K562 (cell line): ENCODE results near the gene MIEN1. TPM values are rescaled to one million over a fixed set of nuclear protein-coding genes. Genes with fewer than 3 reads are reported as not detected.

ENCODE experiments used
- BMI1 ChIP-seq: fragments of 150-350 bp; IDR thresholded peaks from 2 replicates; pipeline ENCODE4 v1.6.1; 2014; ENCODE audit warnings: low read length
- CEBPB ChIP-seq: fragments of 450-650 bp; IDR thresholded peaks from 2 replicates; pipeline ENCODE4 v1.6.1; 2016; ENCODE audit warnings: missing genetic modification characterization, missing compliant biosample characterization
- CXXC5 ChIP-seq: fragments of 250-450 bp; sonication (Bioruptor Pico); IDR thresholded peaks from 2 replicates; pipeline ENCODE4 v1.8.0; 2022; ENCODE audit warnings: inconsistent platforms, mild to moderate bottlenecking, moderate library complexity
- FOSL1 ChIP-seq: fragments of 200-800 bp; sonication (Bioruptor generic); conservative IDR thresholded peaks from 2 replicates; pipeline ENCODE4 v1.6.1; 2016; ENCODE audit warnings: missing genetic modification characterization, missing compliant biosample characterization
- PML ChIP-seq: IDR thresholded peaks from 2 replicates; pipeline ENCODE4 v1.6.1; 2012; ENCODE audit warnings: low read length, inconsistent platforms
- PURB ChIP-seq: sonication (generic); formaldehyde crosslinking; IDR thresholded peaks from 2 replicates; pipeline ENCODE4 v1.9.0; 2021; ENCODE audit warnings: low read depth, mild to moderate bottlenecking, missing genetic modification reagents
- RAD21 ChIP-seq, 2 experiments: fragments of 250-450 bp in 1 of 2; fragments of 450-650 bp in 1 of 2; sonication (Bioruptor Pico) in 1 of 2; formaldehyde crosslinking in 1 of 2; IDR thresholded peaks in 1 of 2; conservative IDR thresholded peaks in 1 of 2; 2 replicates each; pipeline versions ENCODE4 v1.4.0 to v1.8.0; 2020 to 2022; ENCODE audit warnings: mild to moderate bottlenecking in 2 of 2, moderate library complexity in 1 of 2
- SIRT6 ChIP-seq: IDR thresholded peaks from one replicate; pipeline ENCODE4 v1.6.1; 2012; ENCODE audit warnings: low read depth, mild to moderate bottlenecking, control low read depth, inconsistent platforms, low read length, moderate library complexity
- TAL1 ChIP-seq: fragments of 450-650 bp; IDR thresholded peaks from 2 replicates; pipeline ENCODE4 v1.6.1; 2016; ENCODE audit warnings: mild to moderate bottlenecking
- ZNF133 ChIP-seq: fragments of 250-450 bp; sonication (Bioruptor Pico); IDR thresholded peaks from 2 replicates; pipeline ENCODE4 v1.4.0; 2020; ENCODE audit warnings: mild to moderate bottlenecking
- ZNF175 ChIP-seq: fragments of 200-800 bp; sonication (Bioruptor generic); IDR thresholded peaks from 2 replicates; pipeline ENCODE4 v1.6.1; 2016; ENCODE audit warnings: low read depth, mild to moderate bottlenecking, missing genetic modification characterization, missing compliant biosample characterization
- polyA plus RNA-seq, 8 experiments: library from polyadenylated mRNA; depleted of rRNA in 4 of 8; stranded (reverse) in 5 of 8; unstranded in 3 of 8; fragments of >200 nt; fragmentation: Nextera tagmentation in 2 of 8; fragmentation: Illumina TruSeq in 1 of 8; extraction: Ambion mirVana in 2 of 8; extraction: Trizol in 1 of 8; gene quantifications; 2 replicates each; pipeline versions ENCODE4 v1.2.1 to v1.2.3, GENCODE V29; 2011 to 2014; ENCODE audit warnings: inconsistent platforms in 1 of 8, missing spikeins in 1 of 8
- total RNA-seq, 7 experiments: library from RNA; depleted of rRNA in 6 of 7; stranded (reverse); fragments of >200 nt in 6 of 7; fragmentation: Illumina TruSeq in 2 of 7; extraction: Trizol in 2 of 7; gene quantifications; 2 replicates each; pipeline versions ENCODE4 v1.2.1 to v1.2.3, GENCODE V29; 2011 to 2021; ENCODE audit warnings: low replicate concordance in 1 of 7
- TF ChIP-seq, protein P1 (sequence below): fragments of 450-650 bp; IDR thresholded peaks from 2 replicates; pipeline ENCODE4 v1.7.0; 2016; ENCODE audit warnings: borderline replicate concordance
- TF ChIP-seq, protein P2 (sequence below): fragments of 250-450 bp; sonication (Bioruptor Pico); IDR thresholded peaks from 2 replicates; pipeline ENCODE4 v1.8.0; 2022; ENCODE audit warnings: moderate library complexity, mild to moderate bottlenecking, inconsistent platforms
- TF ChIP-seq, protein P3 (sequence below): fragments of 450-650 bp; conservative IDR thresholded peaks from 2 replicates; pipeline ENCODE4 v1.6.1; 2016; ENCODE audit warnings: missing genetic modification characterization, low read depth, mild to moderate bottlenecking, missing compliant biosample characterization, moderate library complexity
- TF ChIP-seq, protein P4 (sequence below): sonication (generic); formaldehyde crosslinking; IDR thresholded peaks from 2 replicates; pipeline ENCODE4 v1.8.0; 2022; ENCODE audit warnings: mild to moderate bottlenecking, low read depth, missing genetic modification reagents
- TF ChIP-seq, protein P5 (sequence below): sonication (generic); formaldehyde crosslinking; IDR thresholded peaks from 2 replicates; pipeline ENCODE4 v1.8.0; 2022; ENCODE audit warnings: missing genetic modification reagents, mild to moderate bottlenecking, borderline replicate concordance
- TF ChIP-seq, protein P6 (sequence below): fragments of 450-650 bp; IDR thresholded peaks from 2 replicates; pipeline ENCODE4 v1.6.1; 2018; ENCODE audit not compliant: partially characterized antibody

MIEN1 gene
- total and polyA plus RNA-seq, 9 of the 15 experiments (the other 6 are each of a cell fraction or from before 2014, with no cell fraction given) = 61.3 to 142 (median 78.9) TPM

DNA sequence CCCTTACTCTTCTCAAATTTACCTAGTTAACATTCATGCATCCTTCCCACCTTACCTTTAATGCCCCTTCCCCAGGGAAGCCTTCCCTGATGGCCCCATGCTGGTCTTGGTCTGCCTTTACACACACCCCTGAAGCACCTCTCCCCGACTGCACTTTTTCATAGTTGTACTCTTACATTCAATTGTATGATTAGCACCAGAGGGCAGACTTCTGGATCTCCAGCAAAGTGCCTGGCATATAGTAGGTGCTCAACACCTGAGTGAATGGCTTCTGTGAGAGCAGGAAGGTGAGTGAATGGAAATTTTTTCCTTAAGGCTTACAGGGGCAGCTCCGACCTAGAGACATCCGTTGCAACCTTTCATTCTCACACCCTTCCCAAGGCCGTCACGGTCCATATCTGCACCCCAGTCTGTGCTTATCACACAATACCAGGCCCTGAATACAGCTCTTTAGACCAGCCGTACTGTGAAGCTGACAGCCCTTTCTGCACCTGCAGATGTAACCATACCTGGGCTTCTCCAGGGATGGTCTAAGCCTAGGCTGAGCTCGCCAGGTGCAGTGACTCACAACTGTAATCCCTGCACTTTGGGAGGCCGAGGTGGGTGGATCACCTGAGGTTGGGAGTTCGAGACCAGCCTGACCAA, 46.9 kb downstream of the MIEN1 start (continued):
- TF ChIP-seq ZNF175 (CRISPR knock-in tag) (no peak), TAL1 (peak; percentile 88), CXXC5 (CRISPR knock-in tag) (peak; percentile 52; the same call in 1 of the 2 replicates), RAD21 (CRISPR knock-in tag; conservative IDR thresholded peaks at IDR 0.05 in 1 of 2, IDR thresholded peaks at IDR 0.05 in 1 of 2) (no peak), SIRT6 (no peak), ZNF133 (CRISPR knock-in tag) (no peak), PML (peak; percentile 47; the same call in 1 of the 2 replicates), FOSL1 (tag) (no peak), CEBPB (tag) (no peak), BMI1 (no peak), PURB (CRISPR knock-in tag) (no peak)
- TF ChIP-seq, protein P1, sequence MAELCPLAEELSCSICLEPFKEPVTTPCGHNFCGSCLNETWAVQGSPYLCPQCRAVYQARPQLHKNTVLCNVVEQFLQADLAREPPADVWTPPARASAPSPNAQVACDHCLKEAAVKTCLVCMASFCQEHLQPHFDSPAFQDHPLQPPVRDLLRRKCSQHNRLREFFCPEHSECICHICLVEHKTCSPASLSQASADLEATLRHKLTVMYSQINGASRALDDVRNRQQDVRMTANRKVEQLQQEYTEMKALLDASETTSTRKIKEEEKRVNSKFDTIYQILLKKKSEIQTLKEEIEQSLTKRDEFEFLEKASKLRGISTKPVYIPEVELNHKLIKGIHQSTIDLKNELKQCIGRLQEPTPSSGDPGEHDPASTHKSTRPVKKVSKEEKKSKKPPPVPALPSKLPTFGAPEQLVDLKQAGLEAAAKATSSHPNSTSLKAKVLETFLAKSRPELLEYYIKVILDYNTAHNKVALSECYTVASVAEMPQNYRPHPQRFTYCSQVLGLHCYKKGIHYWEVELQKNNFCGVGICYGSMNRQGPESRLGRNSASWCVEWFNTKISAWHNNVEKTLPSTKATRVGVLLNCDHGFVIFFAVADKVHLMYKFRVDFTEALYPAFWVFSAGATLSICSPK = no peak
- TF ChIP-seq, protein P2, sequence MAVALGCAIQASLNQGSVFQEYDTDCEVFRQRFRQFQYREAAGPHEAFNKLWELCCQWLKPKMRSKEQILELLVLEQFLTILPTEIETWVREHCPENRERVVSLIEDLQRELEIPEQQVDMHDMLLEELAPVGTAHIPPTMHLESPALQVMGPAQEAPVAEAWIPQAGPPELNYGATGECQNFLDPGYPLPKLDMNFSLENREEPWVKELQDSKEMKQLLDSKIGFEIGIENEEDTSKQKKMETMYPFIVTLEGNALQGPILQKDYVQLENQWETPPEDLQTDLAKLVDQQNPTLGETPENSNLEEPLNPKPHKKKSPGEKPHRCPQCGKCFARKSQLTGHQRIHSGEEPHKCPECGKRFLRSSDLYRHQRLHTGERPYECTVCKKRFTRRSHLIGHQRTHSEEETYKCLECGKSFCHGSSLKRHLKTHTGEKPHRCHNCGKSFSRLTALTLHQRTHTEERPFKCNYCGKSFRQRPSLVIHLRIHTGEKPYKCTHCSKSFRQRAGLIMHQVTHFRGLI (CRISPR knock-in tag) = no peak
- TF ChIP-seq, protein P3, sequence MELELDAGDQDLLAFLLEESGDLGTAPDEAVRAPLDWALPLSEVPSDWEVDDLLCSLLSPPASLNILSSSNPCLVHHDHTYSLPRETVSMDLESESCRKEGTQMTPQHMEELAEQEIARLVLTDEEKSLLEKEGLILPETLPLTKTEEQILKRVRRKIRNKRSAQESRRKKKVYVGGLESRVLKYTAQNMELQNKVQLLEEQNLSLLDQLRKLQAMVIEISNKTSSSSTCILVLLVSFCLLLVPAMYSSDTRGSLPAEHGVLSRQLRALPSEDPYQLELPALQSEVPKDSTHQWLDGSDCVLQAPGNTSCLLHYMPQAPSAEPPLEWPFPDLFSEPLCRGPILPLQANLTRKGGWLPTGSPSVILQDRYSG (tag) = no peak
- TF ChIP-seq, protein P4, sequence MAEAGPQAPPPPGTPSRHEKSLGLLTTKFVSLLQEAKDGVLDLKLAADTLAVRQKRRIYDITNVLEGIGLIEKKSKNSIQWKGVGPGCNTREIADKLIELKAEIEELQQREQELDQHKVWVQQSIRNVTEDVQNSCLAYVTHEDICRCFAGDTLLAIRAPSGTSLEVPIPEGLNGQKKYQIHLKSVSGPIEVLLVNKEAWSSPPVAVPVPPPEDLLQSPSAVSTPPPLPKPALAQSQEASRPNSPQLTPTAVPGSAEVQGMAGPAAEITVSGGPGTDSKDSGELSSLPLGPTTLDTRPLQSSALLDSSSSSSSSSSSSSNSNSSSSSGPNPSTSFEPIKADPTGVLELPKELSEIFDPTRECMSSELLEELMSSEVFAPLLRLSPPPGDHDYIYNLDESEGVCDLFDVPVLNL = no peak
- TF ChIP-seq, protein P5, sequence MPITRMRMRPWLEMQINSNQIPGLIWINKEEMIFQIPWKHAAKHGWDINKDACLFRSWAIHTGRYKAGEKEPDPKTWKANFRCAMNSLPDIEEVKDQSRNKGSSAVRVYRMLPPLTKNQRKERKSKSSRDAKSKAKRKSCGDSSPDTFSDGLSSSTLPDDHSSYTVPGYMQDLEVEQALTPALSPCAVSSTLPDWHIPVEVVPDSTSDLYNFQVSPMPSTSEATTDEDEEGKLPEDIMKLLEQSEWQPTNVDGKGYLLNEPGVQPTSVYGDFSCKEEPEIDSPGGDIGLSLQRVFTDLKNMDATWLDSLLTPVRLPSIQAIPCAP (CRISPR knock-in tag) = no peak
- TF ChIP-seq, protein P6, sequence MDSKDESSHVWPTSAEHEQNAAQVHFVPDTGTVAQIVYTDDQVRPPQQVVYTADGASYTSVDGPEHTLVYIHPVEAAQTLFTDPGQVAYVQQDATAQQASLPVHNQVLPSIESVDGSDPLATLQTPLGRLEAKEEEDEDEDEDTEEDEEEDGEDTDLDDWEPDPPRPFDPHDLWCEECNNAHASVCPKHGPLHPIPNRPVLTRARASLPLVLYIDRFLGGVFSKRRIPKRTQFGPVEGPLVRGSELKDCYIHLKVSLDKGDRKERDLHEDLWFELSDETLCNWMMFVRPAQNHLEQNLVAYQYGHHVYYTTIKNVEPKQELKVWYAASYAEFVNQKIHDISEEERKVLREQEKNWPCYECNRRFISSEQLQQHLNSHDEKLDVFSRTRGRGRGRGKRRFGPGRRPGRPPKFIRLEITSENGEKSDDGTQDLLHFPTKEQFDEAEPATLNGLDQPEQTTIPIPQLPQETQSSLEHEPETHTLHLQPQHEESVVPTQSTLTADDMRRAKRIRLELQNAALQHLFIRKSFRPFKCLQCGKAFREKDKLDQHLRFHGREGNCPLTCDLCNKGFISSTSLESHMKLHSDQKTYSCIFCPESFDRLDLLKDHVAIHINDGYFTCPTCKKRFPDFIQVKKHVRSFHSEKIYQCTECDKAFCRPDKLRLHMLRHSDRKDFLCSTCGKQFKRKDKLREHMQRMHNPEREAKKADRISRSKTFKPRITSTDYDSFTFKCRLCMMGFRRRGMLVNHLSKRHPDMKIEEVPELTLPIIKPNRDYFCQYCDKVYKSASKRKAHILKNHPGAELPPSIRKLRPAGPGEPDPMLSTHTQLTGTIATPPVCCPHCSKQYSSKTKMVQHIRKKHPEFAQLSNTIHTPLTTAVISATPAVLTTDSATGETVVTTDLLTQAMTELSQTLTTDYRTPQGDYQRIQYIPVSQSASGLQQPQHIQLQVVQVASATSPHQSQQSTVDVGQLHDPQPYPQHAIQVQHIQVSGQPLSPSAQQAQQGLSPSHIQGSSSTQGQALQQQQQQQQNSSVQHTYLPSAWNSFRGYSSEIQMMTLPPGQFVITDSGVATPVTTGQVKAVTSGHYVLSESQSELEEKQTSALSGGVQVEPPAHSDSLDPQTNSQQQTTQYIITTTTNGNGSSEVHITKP = no peak
